Omental fat pad (tissue), 4 donors: Measurements from ENCODE around the gene TNFRSF25. TPM values are rescaled to one million over a fixed set of nuclear protein-coding genes. Genes with fewer than 3 reads are reported as not detected.
"Not testable (repeated sequence)": the region's sequence is repeated elsewhere in the genome, so short reads cannot be mapped to it uniquely, and the experiment has no call there.

ENCODE experiments used
- ATAC-seq: fragments of 150-250 bp; one replicate; pipeline ENCODE4 v1.9.1; 2016; ENCODE audit warnings: mild to moderate bottlenecking, moderate library complexity; ENCODE audit not compliant: low FRiP score
- DNase-seq: peaks from one replicate; pipeline ENCODE4 v3.0.0-alpha.2; 2019; ENCODE audit warnings: low spot score
- CTCF ChIP-seq, 3 donors: fragments of 450-650 bp; IDR thresholded peaks; one replicate each; pipeline ENCODE4 v1.5.1; 2016 to 2017; ENCODE audit warnings: antibody characterized with exemption in 3 of 3, mild to moderate bottlenecking in 3 of 3, moderate library complexity in 2 of 3
- total RNA-seq, 4 donors: library from RNA; depleted of rRNA; stranded (reverse); fragments of >200 nt; gene quantifications; one replicate each; pipeline ENCODE4 v1.1.0, GENCODE V29; 2016

Gene TNFRSF25
- total RNA-seq, 4 donors from 2014 or later: 4.4 to 25.5 (median 6.6) TPM

GRCh38 chr1:6462412-6463119 is 3.4 kb downstream of the TNFRSF25 start:
- DNase-seq: no peak
- TF ChIP-seq CTCF (IDR thresholded peaks at IDR 0.05): no peak
- no peak for ATAC-seq

GRCh38 chr1:6461538-6462411 is 4.2 kb downstream of the TNFRSF25 start:
- DNase-seq (no peak), ATAC-seq (no peak)
- TF ChIP-seq CTCF (IDR thresholded peaks at IDR 0.05): no peak

- ATAC-seq (no peak), DNase-seq (no peak)
- TF ChIP-seq CTCF (IDR thresholded peaks at IDR 0.05): no peak
These were observed 4.9 kb downstream of the TNFRSF25 start for GRCh38 chr1:6461051-6461530.

- TF ChIP-seq CTCF (IDR thresholded peaks at IDR 0.05): no peak
- DNase-seq (no peak), ATAC-seq (no peak)
These were observed 5.5 kb downstream of the TNFRSF25 start for GRCh38 chr1:6460301-6461050.

GRCh38 chr1:6459850-6460265 is 6.1 kb downstream of the TNFRSF25 start:
- DNase-seq (no peak), ATAC-seq (no peak)
- no peak for TF ChIP-seq CTCF (IDR thresholded peaks at IDR 0.05)

- TF ChIP-seq CTCF (IDR thresholded peaks at IDR 0.05): no peak
- DNase-seq: no peak
- ATAC-seq: no peak
These were observed 9.0 kb downstream of the TNFRSF25 start for GRCh38 chr1:6456800-6457466.

GRCh38 chr1:6455752-6456520 is 10.0 kb downstream of the TNFRSF25 start:
- not testable (repeated sequence) for ATAC-seq, DNase-seq
